Activated T-cell treated with anti-CD3 and anti-CD28 coated beads, Interleukin-2, amount 50 U/mL, for 4 hours (primary cell): ENCODE results near the gene ZBTB46. TPM values are rescaled to one million over a fixed set of nuclear protein-coding genes. Genes with fewer than 3 reads are reported as not detected.
"Not testable (repeated sequence)": the region's sequence is repeated elsewhere in the genome, so short reads cannot be mapped to it uniquely, and the experiment has no call there.

Source experiments
- ATAC-seq, 2 donors: fragments of 200-7000 bp; cut with Tn5 transposase; one replicate each; pipeline ENCODE4 v1.10.0; 2021
- DNase-seq: peaks from one replicate; pipeline ENCODE4 v3.0.0-alpha.2; 2020
- H3K27me3 Mint-ChIP-seq: one replicate; pipeline ENCODE4 v1.8.0; 2021; ENCODE audit warnings: low read depth, mixed read lengths
- H3K36me3 Mint-ChIP-seq: one replicate; pipeline ENCODE4 v1.8.0; 2022; ENCODE audit warnings: mixed read lengths; ENCODE audit not compliant: insufficient read depth
- H3K4me1 Mint-ChIP-seq: one replicate; pipeline ENCODE4 v1.8.0; 2021; ENCODE audit warnings: low read depth, mixed read lengths
- H3K4me3 Mint-ChIP-seq: one replicate; pipeline ENCODE4 v1.8.0; 2021; ENCODE audit warnings: mild to moderate bottlenecking, moderate library complexity, mixed read lengths
- H3K9me3 Mint-ChIP-seq: one replicate; pipeline ENCODE4 v1.8.0; 2021; ENCODE audit warnings: mixed read lengths
- total RNA-seq, 3 donors: library from RNA; stranded (reverse); gene quantifications; one replicate each; pipeline ENCODE4 v1.2.1, GENCODE V29; 2021

ZBTB46 gene
- total RNA-seq, 3 donors from 2014 or later, result 0.89 to 3.8 (median 2.2) TPM

DNA sequence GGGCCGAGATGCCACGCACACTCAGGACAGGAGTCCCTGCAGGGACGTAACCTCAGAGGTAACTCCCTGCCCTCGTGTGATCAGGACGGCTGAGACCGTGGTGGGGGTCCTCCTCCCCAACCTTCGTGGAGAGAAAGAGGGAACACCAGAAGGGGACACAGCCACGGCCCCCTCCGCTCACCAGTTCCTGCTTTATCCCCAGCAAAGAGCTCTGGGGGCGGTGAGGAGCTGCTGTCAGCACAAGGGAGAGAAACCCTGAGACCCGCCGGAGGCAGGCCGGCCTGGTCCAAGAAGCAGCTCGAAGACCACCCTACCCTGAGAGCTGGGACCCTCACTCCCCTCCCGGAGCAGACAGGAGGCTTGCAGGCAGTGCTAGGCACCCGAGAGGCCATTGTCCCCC, 47.1 kb downstream of the ZBTB46 start:
- ATAC-seq (no peak), DNase-seq (no peak)
- Mint-ChIP-seq H3K36me3 (no peaks in the 10 kb centered on the region), H3K27me3 (no peaks in the 10 kb centered on the region), H3K4me3 (no peak overlapping the region), H3K9me3 (no peaks in the 10 kb centered on the region), H3K4me1 (peaks cover 15% of the 10 kb centered on the region)

DNA sequence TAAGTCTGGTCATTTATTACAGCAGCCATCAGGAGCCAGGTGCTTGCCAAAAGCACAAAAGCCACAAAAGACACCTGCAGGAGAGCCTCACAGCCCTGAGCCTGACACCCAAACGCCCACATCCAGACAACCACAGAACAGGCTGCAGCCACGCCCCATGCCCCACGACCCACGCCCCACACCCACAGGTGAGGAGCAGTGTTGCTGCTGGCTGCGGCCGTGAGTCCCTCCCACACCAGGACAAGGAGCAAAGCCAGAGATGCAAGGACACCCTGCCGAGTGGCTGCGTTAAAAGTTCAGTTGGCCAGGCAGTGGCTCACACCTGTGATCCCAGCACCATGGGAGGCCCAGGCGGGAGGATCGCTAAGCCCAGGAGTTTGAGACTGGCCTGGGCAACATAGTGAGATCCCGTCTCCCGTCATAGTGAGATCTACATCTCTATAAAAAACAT, 48.5 kb downstream of the ZBTB46 start:
- DNase-seq (no peak), ATAC-seq (no peak)
- Mint-ChIP-seq H3K27me3 (no peaks in the 10 kb centered on the region), H3K36me3 (no peaks in the 10 kb centered on the region), H3K9me3 (no peaks in the 10 kb centered on the region), H3K4me3 (no peak overlapping the region), H3K4me1 (peaks cover 15% of the 10 kb centered on the region)

DNA sequence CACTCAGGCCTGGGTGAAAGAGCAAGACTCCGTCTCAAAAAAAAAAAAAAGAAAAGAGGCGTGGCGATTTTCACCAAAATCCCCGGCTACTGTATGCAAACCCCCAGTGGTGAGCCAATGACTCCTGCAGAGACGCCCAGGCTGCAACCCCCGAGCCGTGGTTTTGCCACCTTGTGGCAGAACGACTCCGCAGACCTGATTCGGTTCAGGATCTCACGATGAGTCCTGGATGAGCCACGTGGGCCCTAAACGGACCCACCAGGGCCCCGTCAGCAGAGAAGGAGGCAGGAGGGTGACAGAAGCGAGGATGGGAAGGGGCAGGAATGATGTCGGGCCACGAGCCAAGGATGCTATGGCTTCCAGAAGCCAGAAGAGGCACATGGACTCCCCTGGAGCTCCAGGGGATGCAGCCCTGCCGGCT, 49.0 kb downstream of the ZBTB46 start:
- peaks cover 15% of the 10 kb centered on the region for H3K4me1 Mint-ChIP-seq
- DNase-seq, result peak; percentile 58
- H3K36me3 Mint-ChIP-seq, result no peaks in the 10 kb centered on the region
- H3K27me3 Mint-ChIP-seq, result no peaks in the 10 kb centered on the region
- H3K4me3 Mint-ChIP-seq, result no peak overlapping the region
- peak; percentile 87 to 98 for ATAC-seq
- H3K9me3 Mint-ChIP-seq, result no peaks in the 10 kb centered on the region

GRCh38 chr20:63781181-63781580, 49.9 kb downstream of the ZBTB46 start:
- Mint-ChIP-seq H3K9me3 (no peaks in the 10 kb centered on the region), H3K4me3 (no peak overlapping the region), H3K27me3 (no peaks in the 10 kb centered on the region), H3K36me3 (no peaks in the 10 kb centered on the region), H3K4me1 (peaks cover 15% of the 10 kb centered on the region)
- no peak for ATAC-seq
- DNase-seq, result no peak

- no peaks in the 10 kb centered on the region for H3K27me3 Mint-ChIP-seq
- peaks cover 15% of the 10 kb centered on the region for H3K4me1 Mint-ChIP-seq
- no peaks in the 10 kb centered on the region for H3K36me3 Mint-ChIP-seq
- DNase-seq (no peak), ATAC-seq (no peak)
- no peak overlapping the region for H3K4me3 Mint-ChIP-seq
- no peaks in the 10 kb centered on the region for H3K9me3 Mint-ChIP-seq
These were observed 52.2 kb downstream of the ZBTB46 start for GRCh38 chr20:63778857-63779256.

GRCh38 chr20:63778034-63778752, 52.9 kb downstream of the ZBTB46 start:
- Mint-ChIP-seq H3K36me3 (no peaks in the 10 kb centered on the region), H3K27me3 (no peaks in the 10 kb centered on the region), H3K9me3 (no peaks in the 10 kb centered on the region), H3K4me1 (peaks cover 15% of the 10 kb centered on the region), H3K4me3 (no peak overlapping the region)
- DNase-seq (no peak), ATAC-seq (no peak)

- H3K36me3 Mint-ChIP-seq, result no peaks in the 10 kb centered on the region
- DNase-seq (no peak), ATAC-seq (no peak)
- no peaks in the 10 kb centered on the region for H3K9me3 Mint-ChIP-seq
- no peaks in the 10 kb centered on the region for H3K27me3 Mint-ChIP-seq
- peaks cover 14% of the 10 kb centered on the region for H3K4me1 Mint-ChIP-seq
- H3K4me3 Mint-ChIP-seq, result no peak overlapping the region
These were observed 53.5 kb downstream of the ZBTB46 start for GRCh38 chr20:63777614-63778013.

DNA sequence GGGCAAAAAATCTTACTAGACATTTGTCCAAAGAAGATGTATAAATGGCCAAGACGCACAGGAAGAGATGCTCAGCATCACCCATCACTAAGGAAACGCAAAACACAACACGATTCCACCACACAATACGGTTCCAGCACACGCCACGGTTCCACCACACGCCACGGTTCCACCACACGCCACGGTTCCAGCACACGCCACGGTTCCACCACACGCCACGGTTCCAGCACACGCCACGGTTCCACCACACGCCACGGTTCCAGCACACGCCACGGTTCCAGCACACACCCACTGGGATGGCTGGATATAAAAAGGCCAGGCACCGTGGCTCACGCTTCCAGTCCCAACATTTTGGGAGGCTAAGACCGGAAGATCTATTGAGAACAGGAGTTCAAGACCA, 54.2 kb downstream of the ZBTB46 start:
- H3K4me3 Mint-ChIP-seq, H3K4me1 Mint-ChIP-seq, H3K36me3 Mint-ChIP-seq, DNase-seq, H3K9me3 Mint-ChIP-seq, H3K27me3 Mint-ChIP-seq, ATAC-seq: not testable (repeated sequence)

- Mint-ChIP-seq H3K36me3 (no peaks in the 10 kb centered on the region), H3K9me3 (no peaks in the 10 kb centered on the region), H3K4me1 (peaks cover 2% of the 10 kb centered on the region), H3K27me3 (no peaks in the 10 kb centered on the region), H3K4me3 (no peak overlapping the region)
- ATAC-seq, result no peak
- peak; percentile 29 for DNase-seq
These were observed 55.7 kb downstream of the ZBTB46 start for GRCh38 chr20:63775096-63775978.

GRCh38 chr20:63774306-63774705, 56.8 kb downstream of the ZBTB46 start:
- peaks cover 2% of the 10 kb centered on the region for H3K4me1 Mint-ChIP-seq
- H3K27me3 Mint-ChIP-seq, result no peaks in the 10 kb centered on the region
- H3K36me3 Mint-ChIP-seq, result no peaks in the 10 kb centered on the region
- DNase-seq, result no peak
- H3K9me3 Mint-ChIP-seq, result no peaks in the 10 kb centered on the region
- no peak overlapping the region for H3K4me3 Mint-ChIP-seq
- ATAC-seq, result no peak

- Mint-ChIP-seq H3K4me3 (no peak overlapping the region), H3K4me1 (peaks cover 2% of the 10 kb centered on the region), H3K36me3 (no peaks in the 10 kb centered on the region), H3K9me3 (no peaks in the 10 kb centered on the region), H3K27me3 (no peaks in the 10 kb centered on the region)
- no peak for ATAC-seq
- DNase-seq, result no peak
These were observed 57.4 kb downstream of the ZBTB46 start for GRCh38 chr20:63773571-63774241.

DNA sequence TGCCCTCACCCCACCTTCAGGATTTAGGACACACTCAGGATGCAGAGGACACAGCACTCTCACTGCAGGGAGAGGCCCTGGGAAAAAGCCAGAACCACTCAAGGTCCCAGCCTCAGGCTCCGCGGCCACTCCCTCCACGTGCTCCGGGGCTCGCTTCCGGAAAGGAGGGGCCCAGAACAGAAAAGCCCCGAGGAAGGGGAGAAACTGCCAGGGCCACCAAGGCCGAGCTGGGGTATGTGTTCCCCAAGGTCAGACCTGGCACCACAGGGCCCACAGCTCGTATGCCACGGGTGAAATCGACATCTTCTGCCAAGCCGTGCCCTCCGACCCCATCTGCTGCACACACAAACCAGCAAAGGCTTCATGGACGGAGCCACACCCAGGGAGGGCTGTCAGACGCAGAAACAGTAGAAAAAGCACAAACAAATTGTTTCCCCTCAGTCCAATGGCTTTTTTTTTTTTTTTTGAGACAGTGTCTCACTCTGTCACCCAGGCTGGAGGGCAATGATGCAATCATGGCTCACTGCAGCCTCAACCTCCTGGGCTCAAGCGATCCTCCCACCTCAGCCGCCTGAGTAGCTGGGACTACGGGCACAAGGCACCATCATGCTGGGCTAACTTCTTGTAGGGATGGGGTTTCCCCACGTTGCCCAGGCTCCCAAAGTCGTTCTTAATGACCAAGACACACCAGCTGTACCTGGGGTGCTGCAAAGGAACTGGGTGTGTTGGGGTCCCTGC, 58.1 kb downstream of the ZBTB46 start:
- Mint-ChIP-seq H3K36me3 (no peaks in the 10 kb centered on the region), H3K27me3 (no peaks in the 10 kb centered on the region), H3K4me1 (peaks cover 2% of the 10 kb centered on the region), H3K4me3 (no peak overlapping the region), H3K9me3 (no peaks in the 10 kb centered on the region)
- ATAC-seq, result no peak
- DNase-seq, result no peak

GRCh38 chr20:63771046-63771707, 59.9 kb downstream of the ZBTB46 start:
- no peak for ATAC-seq
- Mint-ChIP-seq H3K9me3 (no peaks in the 10 kb centered on the region), H3K4me1 (peaks cover 2% of the 10 kb centered on the region), H3K4me3 (no peak overlapping the region), H3K36me3 (no peaks in the 10 kb centered on the region), H3K27me3 (no peaks in the 10 kb centered on the region)
- no peak for DNase-seq
